HEK293 (cell line): ENCODE measurements around the gene EEF1AKMT4.

ENCODE experiments used
- CTCF ChIA-PET: fragments of 350-600 bp; formaldehyde crosslinking; extraction: SDS; loops from one replicate; lab custom pipeline; 2021; ENCODE audit warnings: antibody characterized with exemption; lab: Yijun Ruan, JAX
- POLR2A ChIA-PET: fragments of 300-600 bp; formaldehyde crosslinking; extraction: SDS; loops from one replicate; lab custom pipeline; 2020; ENCODE audit warnings: antibody characterized with exemption, inconsistent platforms; lab: Yijun Ruan, JAX
- H3K27ac ChIP-seq: fragments of 200-500 bp; sonication (Bioruptor generic); 2 replicates; pipeline ENCODE4 v1.5.1; 2014; ENCODE audit warnings: low read depth, low read length, control low read depth, inconsistent platforms; ENCODE audit errors: extremely low read depth
- H3K36me3 ChIP-seq, 2 experiments: fragments of 200-500 bp in 1 of 2; sonication (Bioruptor generic) in 1 of 2; 1 replicate in 1 of 2; 2 replicates in 1 of 2; pipeline ENCODE4 v1.5.1; 2014 to 2017; ENCODE audit warnings: inconsistent platforms in 2 of 2, low read length in 2 of 2; ENCODE audit not compliant: control insufficient read depth in 2 of 2, insufficient read depth in 1 of 2
- H3K4me1 ChIP-seq: fragments of 200-500 bp; sonication (Bioruptor generic); 2 replicates; pipeline ENCODE4 v1.5.1; 2014; ENCODE audit warnings: mild to moderate bottlenecking, low read length, inconsistent platforms; ENCODE audit not compliant: control insufficient read depth, insufficient read depth
- H3K4me3 ChIP-seq: 2 replicates; pipeline ENCODE4 v1.5.1; 2011; ENCODE audit warnings: low read depth, mild to moderate bottlenecking, control low read depth, low read length, moderate library complexity
- H3K9me3 ChIP-seq: fragments of 200-500 bp; sonication (Bioruptor generic); 2 replicates; pipeline ENCODE4 v1.5.1; 2014; ENCODE audit warnings: low read depth, low read length, inconsistent platforms; ENCODE audit not compliant: control insufficient read depth, insufficient read depth
- BCL11B ChIP-seq: fragments of 450-650 bp; formaldehyde crosslinking; IDR thresholded peaks from 2 replicates; pipeline ENCODE4 v1.5.1; 2016; ENCODE audit warnings: low read depth, missing biosample characterization, missing genetic modification characterization
- GLIS1 ChIP-seq: fragments of 450-650 bp; formaldehyde crosslinking; IDR thresholded peaks from 2 replicates; pipeline ENCODE4 v1.5.1; 2016; ENCODE audit warnings: missing biosample characterization, missing genetic modification characterization
- KLF8 ChIP-seq: fragments of 450-650 bp; formaldehyde crosslinking; IDR thresholded peaks from 2 replicates; pipeline ENCODE4 v1.5.1; 2016; ENCODE audit warnings: missing biosample characterization, missing genetic modification characterization
- PRDM10 ChIP-seq: fragments of 450-650 bp; formaldehyde crosslinking; IDR thresholded peaks from 2 replicates; pipeline ENCODE4 v1.5.1; 2016; ENCODE audit warnings: missing biosample characterization, missing genetic modification characterization
- SP2 ChIP-seq: fragments of 450-650 bp; formaldehyde crosslinking; IDR thresholded peaks from 2 replicates; pipeline ENCODE4 v1.5.1; 2016; ENCODE audit warnings: missing biosample characterization, missing genetic modification characterization
- ZBTB26 ChIP-seq: fragments of 450-650 bp; formaldehyde crosslinking; optimal IDR thresholded peaks from 2 replicates; pipeline ENCODE3; 2016; ENCODE audit warnings: missing biosample characterization, mild to moderate bottlenecking, missing genetic modification characterization
- ZBTB8A ChIP-seq: fragments of 450-650 bp; formaldehyde crosslinking; IDR thresholded peaks from 2 replicates; pipeline ENCODE4 v1.5.1; 2016; ENCODE audit warnings: missing biosample characterization, missing genetic modification characterization
- ZNF140 ChIP-seq: fragments of 450-650 bp; formaldehyde crosslinking; IDR thresholded peaks from 2 replicates; pipeline ENCODE4 v1.5.1; 2016; ENCODE audit warnings: missing biosample characterization, missing genetic modification characterization
- ZNF341 ChIP-seq: fragments of 450-650 bp; formaldehyde crosslinking; IDR thresholded peaks from 2 replicates; pipeline ENCODE4; 2016; ENCODE audit warnings: low read depth, missing biosample characterization, missing genetic modification characterization
- ZNF366 ChIP-seq: fragments of 450-650 bp; formaldehyde crosslinking; conservative IDR thresholded peaks from 2 replicates; pipeline ENCODE4 v1.5.1; 2016; ENCODE audit warnings: missing biosample characterization, missing genetic modification characterization
- ZNF645 ChIP-seq: fragments of 450-650 bp; formaldehyde crosslinking; IDR thresholded peaks from 2 replicates; pipeline ENCODE4; 2016; ENCODE audit warnings: missing biosample characterization, missing genetic modification characterization
- TF ChIP-seq, protein P1 (sequence below): fragments of 450-650 bp; formaldehyde crosslinking; IDR thresholded peaks from 2 replicates; pipeline ENCODE4 v1.5.1; 2016; ENCODE audit warnings: missing biosample characterization, missing genetic modification characterization
- TF ChIP-seq, protein P2 (sequence below): fragments of 450-650 bp; formaldehyde crosslinking; IDR thresholded peaks from 2 replicates; pipeline ENCODE4 v1.5.1; 2017; ENCODE audit warnings: missing biosample characterization, missing genetic modification characterization
- TF ChIP-seq, protein P3 (sequence below): fragments of 450-650 bp; formaldehyde crosslinking; IDR thresholded peaks from 2 replicates; pipeline ENCODE4 v1.5.1; 2017; ENCODE audit warnings: missing biosample characterization, mild to moderate bottlenecking, missing genetic modification characterization, moderate library complexity
- TF ChIP-seq, protein P4 (sequence below): fragments of 450-650 bp; formaldehyde crosslinking; IDR thresholded peaks from 2 replicates; pipeline ENCODE4 v1.5.1; 2017; ENCODE audit warnings: missing biosample characterization, missing genetic modification characterization
- TF ChIP-seq, protein P5 (sequence below): fragments of 450-650 bp; formaldehyde crosslinking; IDR thresholded peaks from 2 replicates; pipeline ENCODE4 v1.5.1; 2016; ENCODE audit warnings: missing biosample characterization, missing genetic modification characterization

EEF1AKMT4 gene

DNA sequence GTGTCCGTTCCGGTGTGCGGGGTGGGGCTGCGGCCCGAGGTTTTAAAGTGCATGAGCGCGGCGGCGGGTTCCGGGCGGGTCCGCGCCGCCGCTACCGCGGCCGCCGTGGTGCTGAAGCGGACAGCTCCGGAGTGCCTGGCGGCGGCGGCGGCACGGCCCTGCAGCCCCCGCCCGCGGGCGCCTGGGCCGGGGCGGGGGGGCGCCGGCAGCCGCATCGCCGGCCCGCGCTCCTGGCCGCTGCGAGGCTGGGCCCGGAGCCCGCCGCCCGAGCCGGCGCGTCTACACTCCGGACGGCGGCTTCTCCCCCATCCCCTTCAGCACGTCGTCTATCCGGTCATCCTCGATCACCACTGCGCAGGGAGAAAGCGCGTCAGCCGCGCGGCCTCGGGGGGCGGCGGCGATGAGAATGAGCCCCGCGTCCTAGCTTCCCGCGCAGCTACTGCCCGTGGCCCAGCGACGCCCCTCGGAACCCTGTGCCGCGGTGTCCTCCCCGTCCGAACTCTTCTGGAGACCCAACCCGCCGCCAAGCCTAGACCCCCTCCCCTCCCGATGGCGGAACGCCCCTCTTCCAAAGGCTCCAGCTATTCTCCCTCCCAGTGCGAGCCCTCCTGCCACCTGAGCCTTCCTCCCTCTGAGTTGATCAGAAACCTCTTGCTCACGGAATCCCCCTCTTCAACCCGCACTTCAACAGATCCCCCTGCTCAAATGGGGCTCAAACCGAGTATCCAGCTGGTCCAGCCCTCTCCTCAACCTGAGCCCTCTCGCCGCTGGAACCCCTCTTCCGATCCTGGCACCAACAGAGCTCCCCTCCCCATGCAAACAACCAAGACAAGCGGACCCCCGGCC lies 10.6 kb downstream of the EEF1AKMT4 start:
- ChIA-PET POLR2A (interaction anchor here (1.2 to 1.6 kb wide), 4 partner anchors 10 to 84 kb away, joined by 3 to 4 read pairs (median 3); partner anchors contain the start of gene EEF1AKMT4), CTCF (interaction anchor here (1.1 kb wide), 1 partner anchor 9 kb away, joined by 3 read pairs; no protein-coding TSS in a partner anchor)
- Histone ChIP-seq H3K4me1 (no peaks in the 10 kb centered on the region; the same call in 1 of the 2 replicates), H3K27ac (no peak overlapping the region), H3K36me3 (peaks cover 0 to 6% of the 10 kb centered on the region in 2 experiments; a peak in 1 of 3 replicates), H3K9me3 (no peaks in the 10 kb centered on the region), H3K4me3 (peak overlapping the region; percentile 50)
- TF ChIP-seq SP2 (tag by site-specific recombination) (peak; percentile 48), ZBTB26 (tag by site-specific recombination) (peak; percentile 73), KLF8 (tag by site-specific recombination) (peak; percentile 51; the same call in 1 of the 2 replicates), GLIS1 (tag by site-specific recombination) (peak; percentile 28; the same call in 1 of the 2 replicates), ZNF366 (0 out of 2 replicates have a peak, but pooled peaks have one; percentile 17), PRDM10 (0 out of 2 replicates have a peak, but pooled peaks have one; percentile 32), ZNF645 (tag by site-specific recombination) (0 out of 2 replicates have a peak, but pooled peaks have one; percentile 16), BCL11B (tag by site-specific recombination) (peak; percentile 15; the same call in 1 of the 2 replicates), ZBTB8A (peak; percentile 71), ZNF341 (tag by site-specific recombination) (peak; percentile 71), ZNF140 (tag by site-specific recombination) (no peak)
- TF ChIP-seq, protein P1, sequence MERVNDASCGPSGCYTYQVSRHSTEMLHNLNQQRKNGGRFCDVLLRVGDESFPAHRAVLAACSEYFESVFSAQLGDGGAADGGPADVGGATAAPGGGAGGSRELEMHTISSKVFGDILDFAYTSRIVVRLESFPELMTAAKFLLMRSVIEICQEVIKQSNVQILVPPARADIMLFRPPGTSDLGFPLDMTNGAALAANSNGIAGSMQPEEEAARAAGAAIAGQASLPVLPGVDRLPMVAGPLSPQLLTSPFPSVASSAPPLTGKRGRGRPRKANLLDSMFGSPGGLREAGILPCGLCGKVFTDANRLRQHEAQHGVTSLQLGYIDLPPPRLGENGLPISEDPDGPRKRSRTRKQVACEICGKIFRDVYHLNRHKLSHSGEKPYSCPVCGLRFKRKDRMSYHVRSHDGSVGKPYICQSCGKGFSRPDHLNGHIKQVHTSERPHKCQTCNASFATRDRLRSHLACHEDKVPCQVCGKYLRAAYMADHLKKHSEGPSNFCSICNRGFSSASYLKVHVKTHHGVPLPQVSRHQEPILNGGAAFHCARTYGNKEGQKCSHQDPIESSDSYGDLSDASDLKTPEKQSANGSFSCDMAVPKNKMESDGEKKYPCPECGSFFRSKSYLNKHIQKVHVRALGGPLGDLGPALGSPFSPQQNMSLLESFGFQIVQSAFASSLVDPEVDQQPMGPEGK (tag by site-specific recombination) = peak; percentile 66
- TF ChIP-seq, protein P2, sequence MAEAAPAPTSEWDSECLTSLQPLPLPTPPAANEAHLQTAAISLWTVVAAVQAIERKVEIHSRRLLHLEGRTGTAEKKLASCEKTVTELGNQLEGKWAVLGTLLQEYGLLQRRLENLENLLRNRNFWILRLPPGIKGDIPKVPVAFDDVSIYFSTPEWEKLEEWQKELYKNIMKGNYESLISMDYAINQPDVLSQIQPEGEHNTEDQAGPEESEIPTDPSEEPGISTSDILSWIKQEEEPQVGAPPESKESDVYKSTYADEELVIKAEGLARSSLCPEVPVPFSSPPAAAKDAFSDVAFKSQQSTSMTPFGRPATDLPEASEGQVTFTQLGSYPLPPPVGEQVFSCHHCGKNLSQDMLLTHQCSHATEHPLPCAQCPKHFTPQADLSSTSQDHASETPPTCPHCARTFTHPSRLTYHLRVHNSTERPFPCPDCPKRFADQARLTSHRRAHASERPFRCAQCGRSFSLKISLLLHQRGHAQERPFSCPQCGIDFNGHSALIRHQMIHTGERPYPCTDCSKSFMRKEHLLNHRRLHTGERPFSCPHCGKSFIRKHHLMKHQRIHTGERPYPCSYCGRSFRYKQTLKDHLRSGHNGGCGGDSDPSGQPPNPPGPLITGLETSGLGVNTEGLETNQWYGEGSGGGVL (tag by site-specific recombination) = peak; percentile 73; the same call in 1 of the 2 replicates
- TF ChIP-seq, protein P3, sequence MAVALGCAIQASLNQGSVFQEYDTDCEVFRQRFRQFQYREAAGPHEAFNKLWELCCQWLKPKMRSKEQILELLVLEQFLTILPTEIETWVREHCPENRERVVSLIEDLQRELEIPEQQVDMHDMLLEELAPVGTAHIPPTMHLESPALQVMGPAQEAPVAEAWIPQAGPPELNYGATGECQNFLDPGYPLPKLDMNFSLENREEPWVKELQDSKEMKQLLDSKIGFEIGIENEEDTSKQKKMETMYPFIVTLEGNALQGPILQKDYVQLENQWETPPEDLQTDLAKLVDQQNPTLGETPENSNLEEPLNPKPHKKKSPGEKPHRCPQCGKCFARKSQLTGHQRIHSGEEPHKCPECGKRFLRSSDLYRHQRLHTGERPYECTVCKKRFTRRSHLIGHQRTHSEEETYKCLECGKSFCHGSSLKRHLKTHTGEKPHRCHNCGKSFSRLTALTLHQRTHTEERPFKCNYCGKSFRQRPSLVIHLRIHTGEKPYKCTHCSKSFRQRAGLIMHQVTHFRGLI (tag by site-specific recombination) = no peak
- TF ChIP-seq, protein P4, sequence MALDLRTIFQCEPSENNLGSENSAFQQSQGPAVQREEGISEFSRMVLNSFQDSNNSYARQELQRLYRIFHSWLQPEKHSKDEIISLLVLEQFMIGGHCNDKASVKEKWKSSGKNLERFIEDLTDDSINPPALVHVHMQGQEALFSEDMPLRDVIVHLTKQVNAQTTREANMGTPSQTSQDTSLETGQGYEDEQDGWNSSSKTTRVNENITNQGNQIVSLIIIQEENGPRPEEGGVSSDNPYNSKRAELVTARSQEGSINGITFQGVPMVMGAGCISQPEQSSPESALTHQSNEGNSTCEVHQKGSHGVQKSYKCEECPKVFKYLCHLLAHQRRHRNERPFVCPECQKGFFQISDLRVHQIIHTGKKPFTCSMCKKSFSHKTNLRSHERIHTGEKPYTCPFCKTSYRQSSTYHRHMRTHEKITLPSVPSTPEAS (tag by site-specific recombination) = no peak
- TF ChIP-seq, protein P5, sequence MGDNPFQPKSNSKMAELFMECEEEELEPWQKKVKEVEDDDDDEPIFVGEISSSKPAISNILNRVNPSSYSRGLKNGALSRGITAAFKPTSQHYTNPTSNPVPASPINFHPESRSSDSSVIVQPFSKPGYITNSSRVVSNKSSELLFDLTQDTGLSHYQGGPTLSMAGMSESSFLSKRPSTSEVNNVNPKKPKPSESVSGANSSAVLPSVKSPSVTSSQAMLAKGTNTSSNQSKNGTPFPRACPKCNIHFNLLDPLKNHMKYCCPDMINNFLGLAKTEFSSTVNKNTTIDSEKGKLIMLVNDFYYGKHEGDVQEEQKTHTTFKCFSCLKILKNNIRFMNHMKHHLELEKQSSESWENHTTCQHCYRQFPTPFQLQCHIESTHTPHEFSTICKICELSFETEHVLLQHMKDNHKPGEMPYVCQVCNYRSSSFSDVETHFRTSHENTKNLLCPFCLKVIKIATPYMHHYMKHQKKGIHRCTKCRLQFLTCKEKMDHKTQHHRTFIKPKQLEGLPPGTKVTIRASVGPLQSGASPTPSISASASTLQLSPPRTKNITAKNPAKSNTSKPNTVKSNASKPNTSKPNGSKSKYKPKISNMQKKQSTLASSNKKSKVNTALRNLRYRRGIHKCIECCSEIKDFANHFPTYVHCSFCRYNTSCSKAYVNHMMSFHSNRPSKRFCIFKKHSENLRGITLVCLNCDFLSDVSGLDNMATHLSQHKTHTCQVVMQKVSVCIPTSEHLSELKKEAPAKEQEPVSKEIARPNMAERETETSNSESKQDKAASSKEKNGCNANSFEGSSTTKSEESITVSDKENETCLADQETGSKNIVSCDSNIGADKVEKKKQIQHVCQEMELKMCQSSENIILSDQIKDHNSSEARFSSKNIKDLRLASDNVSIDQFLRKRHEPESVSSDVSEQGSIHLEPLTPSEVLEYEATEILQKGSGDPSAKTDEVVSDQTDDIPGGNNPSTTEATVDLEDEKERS (tag by site-specific recombination) = no peak
